ENCODE measurements around the gene APOA1. TPM values are rescaled to one million over a fixed set of nuclear protein-coding genes. Genes with fewer than 3 reads are reported as not detected.

Gene APOA1
- total and polyA plus RNA-seq, 2 donors (not counting 1 experiment from before 2014, with no cell fraction given), result 0.46 TPM; not detected in 1

DNA sequence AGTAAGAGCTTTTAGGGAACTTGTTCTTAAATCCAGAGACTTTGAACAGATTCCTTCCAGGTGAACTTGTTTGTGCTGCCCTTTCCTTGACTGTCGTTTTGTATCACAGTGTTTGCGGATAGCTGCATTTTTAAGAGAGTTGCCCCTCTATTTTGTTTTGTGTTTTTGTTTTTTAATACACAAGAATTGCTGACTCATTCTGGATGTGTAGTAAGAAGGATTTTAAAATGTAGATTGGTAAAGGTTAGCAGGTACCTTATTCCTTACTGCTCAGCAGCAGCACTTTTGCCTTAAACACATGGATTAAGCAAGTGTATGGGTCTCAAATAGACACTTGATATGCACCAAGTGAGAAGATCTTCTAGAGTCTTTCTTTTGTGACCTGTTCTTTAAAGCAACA lies 36.8 kb downstream of the APOA1 start:
- H3K27me3 Mint-ChIP-seq, result peaks cover 39% of the 10 kb centered on the region
- H3K4me1 Mint-ChIP-seq, result no peaks in the 10 kb centered on the region
- DNase-seq (no peak), ATAC-seq (ENCODE audit: low read depth) (no peak)
- Histone ChIP-seq H3K9ac (ENCODE audit: low read length) (no peak overlapping the region), H3K4me2 (replicated peaks; ENCODE audit: low read depth, low read length, poor library complexity, severe bottlenecking) (no peak overlapping the region), H3K36me3 (replicated peaks in 1 of 2; ENCODE audit: control extremely low read depth in 1 of 2, control insufficient read depth in 1 of 2, extremely low read depth in 1 of 2, insufficient read depth in 2 of 2, low read length in 1 of 2) (no peaks in the 10 kb centered on the region), H3K4me1 (ENCODE audit: control insufficient read depth in 2 of 2, insufficient read depth in 2 of 2, low read length in 2 of 2) (no peaks in the 10 kb centered on the region), H3K4me3 (ENCODE audit: control extremely low read depth in 1 of 5, extremely low read depth in 1 of 5, insufficient read depth in 1 of 5, low read depth in 2 of 5, low read length in 4 of 5) (no peak overlapping the region), H3K79me2 (ENCODE audit: control insufficient read depth, insufficient read depth, low read length) (no peaks in the 10 kb centered on the region), H3K9me3 (ENCODE audit: control extremely low read depth in 1 of 3, control insufficient read depth in 2 of 3, insufficient read depth in 1 of 3, low read length in 2 of 3) (no peaks in the 10 kb centered on the region), H3K27me3 (replicated peaks in 1 of 4; ENCODE audit: control extremely low read depth in 1 of 4, control insufficient read depth in 3 of 4, insufficient read depth in 4 of 4, low read length in 3 of 4) (peaks cover 0 to 8% (median 0%) of the 10 kb centered on the region in 4 experiments), H3K27ac (ENCODE audit: low read length in 2 of 2) (no peak overlapping the region), H2AFZ (ENCODE audit: insufficient read depth, low read depth, low read length, poor library complexity, severe bottlenecking) (no peak overlapping the region), H4K20me1 (ENCODE audit: control insufficient read depth, insufficient read depth, low read length, poor library complexity, severe bottlenecking) (no peaks in the 10 kb centered on the region)
- no peak overlapping the region for H3K4me3 Mint-ChIP-seq
- POLR2A ChIA-PET, result no interaction called here
- no peaks in the 10 kb centered on the region for H3K9me3 Mint-ChIP-seq (ENCODE audit: insufficient read depth)
- WGBS (ENCODE audit: insufficient coverage), result no CpG with 5 or more reads among the region's 2 CpGs
- CTCF ChIA-PET, result interaction anchor here (0.7 to 1.4 kb wide), 2 partner anchors 10 to 23 kb away, joined by 5 to 6 read pairs; partner anchors contain the start of gene APOA4
- H3K27ac Mint-ChIP-seq, result no peak overlapping the region
- intact Hi-C loops (cut with micrococcal nuclease), result no loop called here
- TF ChIP-seq EZH2 (IDR thresholded peaks at IDR 0.05; ENCODE audit: borderline replicate concordance, insufficient read depth, low read depth, low read length, poor library complexity, severe bottlenecking), result no peak
- TF ChIP-seq, protein P1, sequence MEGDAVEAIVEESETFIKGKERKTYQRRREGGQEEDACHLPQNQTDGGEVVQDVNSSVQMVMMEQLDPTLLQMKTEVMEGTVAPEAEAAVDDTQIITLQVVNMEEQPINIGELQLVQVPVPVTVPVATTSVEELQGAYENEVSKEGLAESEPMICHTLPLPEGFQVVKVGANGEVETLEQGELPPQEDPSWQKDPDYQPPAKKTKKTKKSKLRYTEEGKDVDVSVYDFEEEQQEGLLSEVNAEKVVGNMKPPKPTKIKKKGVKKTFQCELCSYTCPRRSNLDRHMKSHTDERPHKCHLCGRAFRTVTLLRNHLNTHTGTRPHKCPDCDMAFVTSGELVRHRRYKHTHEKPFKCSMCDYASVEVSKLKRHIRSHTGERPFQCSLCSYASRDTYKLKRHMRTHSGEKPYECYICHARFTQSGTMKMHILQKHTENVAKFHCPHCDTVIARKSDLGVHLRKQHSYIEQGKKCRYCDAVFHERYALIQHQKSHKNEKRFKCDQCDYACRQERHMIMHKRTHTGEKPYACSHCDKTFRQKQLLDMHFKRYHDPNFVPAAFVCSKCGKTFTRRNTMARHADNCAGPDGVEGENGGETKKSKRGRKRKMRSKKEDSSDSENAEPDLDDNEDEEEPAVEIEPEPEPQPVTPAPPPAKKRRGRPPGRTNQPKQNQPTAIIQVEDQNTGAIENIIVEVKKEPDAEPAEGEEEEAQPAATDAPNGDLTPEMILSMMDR (IDR thresholded peaks at IDR 0.05), result no peak

- Histone ChIP-seq H3K79me2 (ENCODE audit: control insufficient read depth, insufficient read depth, low read length) (no peaks in the 10 kb centered on the region), H2AFZ (ENCODE audit: insufficient read depth, low read depth, low read length, poor library complexity, severe bottlenecking) (no peak overlapping the region), H3K27ac (ENCODE audit: low read length in 2 of 2) (no peak overlapping the region), H3K9ac (ENCODE audit: low read length) (no peak overlapping the region), H3K36me3 (replicated peaks in 1 of 2; ENCODE audit: control extremely low read depth in 1 of 2, control insufficient read depth in 1 of 2, extremely low read depth in 1 of 2, insufficient read depth in 2 of 2, low read length in 1 of 2) (no peaks in the 10 kb centered on the region), H3K4me1 (ENCODE audit: control insufficient read depth in 2 of 2, insufficient read depth in 2 of 2, low read length in 2 of 2) (no peaks in the 10 kb centered on the region), H4K20me1 (ENCODE audit: control insufficient read depth, insufficient read depth, low read length, poor library complexity, severe bottlenecking) (no peaks in the 10 kb centered on the region), H3K9me3 (ENCODE audit: control extremely low read depth in 1 of 3, control insufficient read depth in 2 of 3, insufficient read depth in 1 of 3, low read length in 2 of 3) (no peaks in the 10 kb centered on the region), H3K4me2 (replicated peaks; ENCODE audit: low read depth, low read length, poor library complexity, severe bottlenecking) (no peak overlapping the region), H3K4me3 (ENCODE audit: control extremely low read depth in 1 of 5, extremely low read depth in 1 of 5, insufficient read depth in 1 of 5, low read depth in 2 of 5, low read length in 4 of 5) (no peak overlapping the region), H3K27me3 (replicated peaks in 1 of 4; ENCODE audit: control extremely low read depth in 1 of 4, control insufficient read depth in 3 of 4, insufficient read depth in 4 of 4, low read length in 3 of 4) (peaks cover 0 to 8% (median 0%) of the 10 kb centered on the region in 4 experiments)
- TF ChIP-seq, protein P1 (IDR thresholded peaks at IDR 0.05), result no peak
- H3K9me3 Mint-ChIP-seq (ENCODE audit: insufficient read depth), result no peaks in the 10 kb centered on the region
- ChIA-PET CTCF (no interaction called here), POLR2A (no interaction called here)
- H3K27me3 Mint-ChIP-seq, result peaks cover 33% of the 10 kb centered on the region
- ATAC-seq (ENCODE audit: low read depth) (no peak), DNase-seq (no peak)
- WGBS (ENCODE audit: insufficient coverage), result 70% methylated on average over 5 of the region's 5 CpGs
- intact Hi-C loops (cut with micrococcal nuclease), result loop anchor here (10.0 kb wide), 1 partner anchor 76 kb away; no protein-coding TSS in a partner anchor
- no peak overlapping the region for H3K27ac Mint-ChIP-seq
- no peak overlapping the region for H3K4me3 Mint-ChIP-seq
- H3K4me1 Mint-ChIP-seq, result no peaks in the 10 kb centered on the region
Measured at GRCh38 chr11:116798368-116798767, 39.1 kb downstream of the APOA1 start.
